K562 (cell line): Measurements from ENCODE around the gene CACNA1E. TPM values are rescaled to one million over a fixed set of nuclear protein-coding genes. Genes with fewer than 3 reads are reported as not detected.

Experiments used
- ATAC-seq: fragments of 200-7000 bp; cut with Tn5 transposase; 3 replicates; pipeline ENCODE4 v1.9.1; 2020; ENCODE audit warnings: moderate library complexity
- BruUV-seq: library from RNA; stranded (reverse); fragments of 400-500 nt; replicated peaks from 2 replicates; lab custom pipeline; 2021; lab: Mats Ljungman, UMichigan
- CTCF ChIA-PET: fragments of 300-600 bp; formaldehyde crosslinking; extraction: SDS; loops from one replicate; lab custom pipeline; 2021; ENCODE audit warnings: low intra/inter-chr PET ratio; lab: Yijun Ruan, JAX
- POLR2A ChIA-PET: fragments of 300-600, 350-650 bp; sonication (Branson Sonifier 250); formaldehyde crosslinking; extraction: SDS; loops from one replicate; lab custom pipeline; 2021; ENCODE audit warnings: antibody characterized with exemption, inconsistent platforms; lab: Yijun Ruan, JAX
- DNase-seq, 4 experiments: peaks; one replicate each; pipeline versions ENCODE4 v3.0.0 to v3.0.0-alpha.2; 2011 to 2018; ENCODE audit warnings: low spot score in 3 of 4, mixed read lengths in 3 of 4; ENCODE audit errors: extremely low read depth in 1 of 4
- FAIRE-seq: peaks from 2 replicates; lab custom pipeline; 2011; peaks lifted over from hg19 to GRCh38; lab: Jason Lieb, UNC
- H2AFZ ChIP-seq: 2 replicates; pipeline ENCODE4 v1.6.0; 2011; ENCODE audit warnings: low read depth, low read length, control low read depth, inconsistent platforms
- H3K27ac ChIP-seq: fragments of 200-600 bp; 3 replicates; pipeline ENCODE4 v1.8.0; 2011; ENCODE audit warnings: low read depth, mild to moderate bottlenecking, control low read depth, inconsistent platforms, low read length, moderate library complexity, mixed read lengths; ENCODE audit errors: extremely low read depth
- H3K27me3 ChIP-seq, 2 experiments: fragments of 300-600 bp in 1 of 2; 2 replicates in 1 of 2; 3 replicates in 1 of 2; pipeline versions ENCODE4 v1.6.0 to v1.8.0; 2011; ENCODE audit warnings: inconsistent platforms in 2 of 2, low read length in 2 of 2, mild to moderate bottlenecking in 1 of 2, mixed read lengths in 1 of 2, moderate library complexity in 1 of 2; ENCODE audit not compliant: control insufficient read depth in 2 of 2, insufficient read depth in 2 of 2
- H3K36me3 ChIP-seq: fragments of 300-600 bp; 3 replicates; pipeline ENCODE4 v1.8.0; 2011; ENCODE audit warnings: mild to moderate bottlenecking, low read length, inconsistent platforms; ENCODE audit not compliant: control insufficient read depth, insufficient read depth
- H3K4me1 ChIP-seq, 2 experiments: fragments of 200-600 bp in 1 of 2; replicated peaks in 1 of 2; 2 replicates in 1 of 2; 3 replicates in 1 of 2; pipeline versions ENCODE4 v1.5.1 to v1.8.0; 2011; ENCODE audit warnings: inconsistent platforms in 2 of 2, low read length in 2 of 2, mild to moderate bottlenecking in 1 of 2, mixed read lengths in 1 of 2, moderate library complexity in 1 of 2; ENCODE audit not compliant: control insufficient read depth in 2 of 2, insufficient read depth in 2 of 2
- H3K4me2 ChIP-seq: 2 replicates; pipeline ENCODE4 v1.6.1; 2011; ENCODE audit warnings: low read length, control low read depth, inconsistent platforms, mixed read lengths; ENCODE audit not compliant: insufficient read depth
- H3K4me3 ChIP-seq: fragments of 200-600 bp; sonication (generic), shearing (Covaris generic); 2 replicates; pipeline ENCODE4 v1.5.1; 2016; ENCODE audit warnings: control low read depth, inconsistent platforms
- H3K79me2 ChIP-seq: fragments of 200-600 bp; 3 replicates; pipeline ENCODE4 v1.8.0; 2011; ENCODE audit warnings: low read length, inconsistent platforms; ENCODE audit not compliant: control insufficient read depth, insufficient read depth
- H3K9ac ChIP-seq, 2 experiments: 2 replicates each; pipeline versions ENCODE4 v1.6.0 to v1.6.1; 2011; ENCODE audit warnings: low read depth in 2 of 2, low read length in 2 of 2, control low read depth in 1 of 2, inconsistent platforms in 1 of 2, mild to moderate bottlenecking in 1 of 2, mixed read lengths in 1 of 2; ENCODE audit not compliant: insufficient read depth in 1 of 2
- H3K9me1 ChIP-seq: one replicate; pipeline ENCODE4 v1.6.0; 2011; ENCODE audit warnings: inconsistent platforms, mild to moderate bottlenecking, low read length, moderate library complexity; ENCODE audit not compliant: control insufficient read depth, insufficient read depth
- H3K9me3 ChIP-seq: replicated peaks from 2 replicates; pipeline ENCODE4 v1.5.1; 2011; ENCODE audit warnings: low read depth, low read length, inconsistent platforms; ENCODE audit not compliant: control insufficient read depth, insufficient read depth
- H4K20me1 ChIP-seq: replicated peaks from 2 replicates; pipeline ENCODE4 v1.6.1; 2011; ENCODE audit warnings: low read length, inconsistent platforms, mixed read lengths; ENCODE audit not compliant: control insufficient read depth, insufficient read depth
- MIER1 ChIP-seq: fragments of 450-650 bp; IDR thresholded peaks from 2 replicates; pipeline ENCODE4 v1.6.1; 2016; ENCODE audit warnings: antibody characterized with exemption, mild to moderate bottlenecking, low read depth
- NCOR1 ChIP-seq: fragments of 450-650 bp; IDR thresholded peaks from 2 replicates; pipeline ENCODE4 v1.6.1; 2016; ENCODE audit warnings: mild to moderate bottlenecking, moderate library complexity
- WGBS: fragments of 100-300 bp; shearing (Covaris generic); methylation state at CpG from one replicate; pipeline ENCODE4 v1.1.6; 2016; ENCODE audit warnings: low coverage, mixed read lengths; ENCODE audit not compliant: insufficient coverage; ENCODE audit errors: missing lambda C conversion rate; 5-methylcytosine and 5-hydroxymethylcytosine counted together
- in situ Hi-C: fragments of 300-500 bp; cut with MboI; formaldehyde crosslinking; loops from 4 replicates; pipeline ENCODE4 v1.15.0; 2018; ENCODE audit warnings: inconsistent platforms, mixed read lengths
- intact Hi-C: fragments of 100-400 bp; cut with micrococcal nuclease; formaldehyde crosslinking; loops from 2 replicates; pipeline ENCODE4 v1.14.2; 2022
- polyA plus RNA-seq, 8 experiments: library from polyadenylated mRNA; depleted of rRNA in 4 of 8; stranded (reverse) in 5 of 8; unstranded in 3 of 8; fragments of >200 nt; fragmentation: Nextera tagmentation in 2 of 8; fragmentation: Illumina TruSeq in 1 of 8; extraction: Ambion mirVana in 2 of 8; extraction: Trizol in 1 of 8; gene quantifications; 2 replicates each; pipeline versions ENCODE4 v1.2.1 to v1.2.3, GENCODE V29; 2011 to 2014; ENCODE audit warnings: inconsistent platforms in 1 of 8, missing spikeins in 1 of 8
- total RNA-seq, 7 experiments: library from RNA; depleted of rRNA in 6 of 7; stranded (reverse); fragments of >200 nt in 6 of 7; fragmentation: Illumina TruSeq in 2 of 7; extraction: Trizol in 2 of 7; gene quantifications; 2 replicates each; pipeline versions ENCODE4 v1.2.1 to v1.2.3, GENCODE V29; 2011 to 2021; ENCODE audit warnings: low replicate concordance in 1 of 7
- TF ChIP-seq, protein P1 (sequence below), 2 experiments: fragments of 450-650 bp in 1 of 2; IDR thresholded peaks; 2 replicates each; pipeline ENCODE4 v1.6.1; 2011 to 2017; ENCODE audit warnings: low read depth in 2 of 2, antibody characterized with exemption in 1 of 2, borderline replicate concordance in 1 of 2, low read length in 1 of 2, mild to moderate bottlenecking in 1 of 2, mixed read lengths in 1 of 2; ENCODE audit not compliant: control insufficient read depth in 1 of 2
- TF ChIP-seq, protein P2 (sequence below): fragments of 250-450 bp; sonication (Bioruptor Pico); IDR thresholded peaks from 2 replicates; pipeline ENCODE4 v1.8.0; 2022; ENCODE audit warnings: inconsistent platforms

Gene CACNA1E
- total and polyA plus RNA-seq, 9 of the 15 experiments (the other 6 are each of a cell fraction or from before 2014, with no cell fraction given) = under 0.01 to 0.04 TPM; not detected in 7

DNA sequence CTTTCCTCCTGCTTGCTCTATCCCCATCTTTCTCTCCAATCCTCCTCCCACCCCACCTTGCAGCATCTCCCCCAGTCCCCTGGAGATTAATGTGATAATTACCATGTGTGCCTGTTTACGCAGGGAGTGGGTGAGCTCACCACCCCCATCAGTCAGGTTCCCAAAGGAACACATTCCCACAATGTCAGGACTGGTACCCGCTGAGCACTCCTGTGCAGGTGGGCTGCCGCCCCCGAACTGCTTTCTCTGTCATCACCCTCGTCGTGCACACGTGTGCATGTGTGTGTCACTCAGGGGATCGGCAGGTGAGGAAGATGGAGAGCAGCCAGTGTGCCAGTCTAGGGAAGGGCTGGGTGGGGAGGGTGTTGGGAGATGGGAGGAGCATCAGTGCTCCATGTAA, 163.4 kb downstream of the CACNA1E start:
- Histone ChIP-seq H4K20me1 (no peaks in the 10 kb centered on the region), H3K27me3 (peaks cover 4 to 22% of the 10 kb centered on the region in 2 experiments; a peak in 2 of 5 replicates), H3K27ac (no peak overlapping the region), H3K4me3 (no peak overlapping the region), H2AFZ (no peak overlapping the region), H3K9me1 (no peaks in the 10 kb centered on the region), H3K4me1 (no peaks in the 10 kb centered on the region)
- intact Hi-C loops = no loop called here
- POLR2A ChIA-PET = interaction anchor here (0.6 to 1.0 kb wide), 2 partner anchors 16 to 450 kb away, joined by 3 read pairs; no protein-coding TSS in a partner anchor
- TF ChIP-seq MIER1 (no peak), NCOR1 (no peak)
- TF ChIP-seq, protein P1, sequence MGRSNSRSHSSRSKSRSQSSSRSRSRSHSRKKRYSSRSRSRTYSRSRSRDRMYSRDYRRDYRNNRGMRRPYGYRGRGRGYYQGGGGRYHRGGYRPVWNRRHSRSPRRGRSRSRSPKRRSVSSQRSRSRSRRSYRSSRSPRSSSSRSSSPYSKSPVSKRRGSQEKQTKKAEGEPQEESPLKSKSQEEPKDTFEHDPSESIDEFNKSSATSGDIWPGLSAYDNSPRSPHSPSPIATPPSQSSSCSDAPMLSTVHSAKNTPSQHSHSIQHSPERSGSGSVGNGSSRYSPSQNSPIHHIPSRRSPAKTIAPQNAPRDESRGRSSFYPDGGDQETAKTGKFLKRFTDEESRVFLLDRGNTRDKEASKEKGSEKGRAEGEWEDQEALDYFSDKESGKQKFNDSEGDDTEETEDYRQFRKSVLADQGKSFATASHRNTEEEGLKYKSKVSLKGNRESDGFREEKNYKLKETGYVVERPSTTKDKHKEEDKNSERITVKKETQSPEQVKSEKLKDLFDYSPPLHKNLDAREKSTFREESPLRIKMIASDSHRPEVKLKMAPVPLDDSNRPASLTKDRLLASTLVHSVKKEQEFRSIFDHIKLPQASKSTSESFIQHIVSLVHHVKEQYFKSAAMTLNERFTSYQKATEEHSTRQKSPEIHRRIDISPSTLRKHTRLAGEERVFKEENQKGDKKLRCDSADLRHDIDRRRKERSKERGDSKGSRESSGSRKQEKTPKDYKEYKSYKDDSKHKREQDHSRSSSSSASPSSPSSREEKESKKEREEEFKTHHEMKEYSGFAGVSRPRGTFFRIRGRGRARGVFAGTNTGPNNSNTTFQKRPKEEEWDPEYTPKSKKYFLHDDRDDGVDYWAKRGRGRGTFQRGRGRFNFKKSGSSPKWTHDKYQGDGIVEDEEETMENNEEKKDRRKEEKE (IDR thresholded peaks at IDR 0.05; ENCODE audit: borderline replicate concordance in 1 of 2, control insufficient read depth in 1 of 2, low read depth in 2 of 2, low read length in 1 of 2) = no peak
- TF ChIP-seq, protein P2, sequence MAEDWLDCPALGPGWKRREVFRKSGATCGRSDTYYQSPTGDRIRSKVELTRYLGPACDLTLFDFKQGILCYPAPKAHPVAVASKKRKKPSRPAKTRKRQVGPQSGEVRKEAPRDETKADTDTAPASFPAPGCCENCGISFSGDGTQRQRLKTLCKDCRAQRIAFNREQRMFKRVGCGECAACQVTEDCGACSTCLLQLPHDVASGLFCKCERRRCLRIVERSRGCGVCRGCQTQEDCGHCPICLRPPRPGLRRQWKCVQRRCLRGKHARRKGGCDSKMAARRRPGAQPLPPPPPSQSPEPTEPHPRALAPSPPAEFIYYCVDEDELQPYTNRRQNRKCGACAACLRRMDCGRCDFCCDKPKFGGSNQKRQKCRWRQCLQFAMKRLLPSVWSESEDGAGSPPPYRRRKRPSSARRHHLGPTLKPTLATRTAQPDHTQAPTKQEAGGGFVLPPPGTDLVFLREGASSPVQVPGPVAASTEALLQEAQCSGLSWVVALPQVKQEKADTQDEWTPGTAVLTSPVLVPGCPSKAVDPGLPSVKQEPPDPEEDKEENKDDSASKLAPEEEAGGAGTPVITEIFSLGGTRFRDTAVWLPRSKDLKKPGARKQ = no peak
- TF ChIP-seq, all 486 proteins: peak for 0
- no peak overlapping the region for H3K9ac ChIP-seq
- in situ Hi-C loops = no loop called here
- BruUV-seq = no TSS peak
- CTCF ChIA-PET = no interaction called here
- 0% methylated on average over 8 of the region's 8 CpGs for WGBS
- no peaks in the 10 kb centered on the region for H3K79me2 ChIP-seq
- H3K36me3 ChIP-seq = no peaks in the 10 kb centered on the region
- no peak for FAIRE-seq
- no peak for DNase-seq
- H3K4me2 ChIP-seq = no peak overlapping the region
- no peaks in the 10 kb centered on the region for H3K9me3 ChIP-seq
- no peak for ATAC-seq
